HG03039 (cell line): ENCODE data around the gene NKAIN4.
"Not testable (repeated sequence)": the region's sequence is repeated elsewhere in the genome, so short reads cannot be mapped to it uniquely, and the experiment has no call there.

ENCODE experiments used
- ATAC-seq: cut with Tn5 transposase; IDR thresholded peaks from one replicate; pipeline ENCODE4 v1.9.1; 2021; ENCODE audit warnings: mild to moderate bottlenecking, moderate library complexity; ENCODE audit not compliant: unreplicated experiment

NKAIN4 gene

DNA sequence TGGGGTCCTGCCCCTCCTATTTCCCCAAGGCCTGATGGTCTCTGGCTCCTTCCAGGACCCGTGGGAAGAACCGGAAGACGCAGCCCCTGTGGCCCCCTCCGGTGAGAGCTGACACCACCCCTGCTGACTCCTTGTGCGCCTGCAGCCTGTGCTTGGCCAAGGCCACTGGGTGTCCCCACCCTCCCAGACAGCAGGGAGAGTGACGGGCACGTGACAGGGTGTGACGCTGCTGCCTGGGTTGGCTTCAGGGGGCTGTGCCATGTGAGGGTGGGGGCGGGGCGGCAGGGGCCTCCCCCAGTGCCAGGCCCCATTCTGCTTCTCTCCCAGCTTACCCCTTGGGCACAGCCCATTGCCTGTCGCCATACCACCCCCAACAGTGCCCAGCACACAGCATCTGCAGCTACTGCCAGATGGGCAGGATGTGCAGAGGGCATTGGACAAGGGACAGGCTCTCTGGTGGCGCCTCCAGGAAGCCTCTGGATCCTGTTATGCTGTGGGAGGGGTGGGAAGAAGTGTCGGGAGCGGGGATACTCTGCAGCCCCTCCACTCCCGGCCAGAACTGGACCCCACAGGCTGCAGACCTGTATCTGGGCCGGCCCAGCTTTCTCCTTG lies 15.6 kb downstream of the NKAIN4 start:
- ATAC-seq: no peak

- ATAC-seq: no peak
Measured at GRCh38 chr20:63238031-63238430, 16.2 kb downstream of the NKAIN4 start.

DNA sequence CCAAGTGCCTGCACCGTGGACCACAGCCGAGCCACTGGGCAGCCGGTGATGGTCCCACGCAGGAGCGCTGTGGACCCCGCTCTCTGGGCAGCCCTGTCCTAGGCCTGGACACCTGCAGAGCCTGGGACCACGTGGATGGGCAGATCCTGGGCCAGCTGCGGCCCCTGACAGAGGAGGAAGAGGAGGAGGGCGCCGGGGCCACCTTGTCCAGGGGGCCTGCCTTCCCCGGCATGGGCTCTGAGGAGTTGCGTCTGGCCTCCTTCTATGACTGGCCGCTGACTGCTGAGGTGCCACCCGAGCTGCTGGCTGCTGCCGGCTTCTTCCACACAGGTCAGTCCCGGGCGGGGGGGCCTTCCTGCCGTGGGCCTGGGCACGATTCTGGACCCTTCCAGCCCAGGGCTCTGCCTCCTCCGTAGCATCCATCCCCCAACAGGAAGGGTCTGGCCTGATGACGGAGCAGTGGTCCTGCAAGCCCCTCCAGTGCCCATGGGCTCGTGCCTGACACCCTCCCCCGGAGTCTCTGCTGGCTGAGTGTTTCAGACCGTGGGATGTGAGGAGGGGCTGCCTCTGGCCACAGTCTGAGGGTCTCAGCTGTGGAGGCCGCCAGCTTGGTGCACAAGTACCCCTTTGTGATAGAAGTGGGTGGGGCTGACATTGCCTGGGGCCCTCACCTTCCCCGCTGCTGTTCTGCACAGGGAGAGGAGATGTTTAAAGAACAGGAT lies 18.0 kb downstream of the NKAIN4 start:
- ATAC-seq: no peak

DNA sequence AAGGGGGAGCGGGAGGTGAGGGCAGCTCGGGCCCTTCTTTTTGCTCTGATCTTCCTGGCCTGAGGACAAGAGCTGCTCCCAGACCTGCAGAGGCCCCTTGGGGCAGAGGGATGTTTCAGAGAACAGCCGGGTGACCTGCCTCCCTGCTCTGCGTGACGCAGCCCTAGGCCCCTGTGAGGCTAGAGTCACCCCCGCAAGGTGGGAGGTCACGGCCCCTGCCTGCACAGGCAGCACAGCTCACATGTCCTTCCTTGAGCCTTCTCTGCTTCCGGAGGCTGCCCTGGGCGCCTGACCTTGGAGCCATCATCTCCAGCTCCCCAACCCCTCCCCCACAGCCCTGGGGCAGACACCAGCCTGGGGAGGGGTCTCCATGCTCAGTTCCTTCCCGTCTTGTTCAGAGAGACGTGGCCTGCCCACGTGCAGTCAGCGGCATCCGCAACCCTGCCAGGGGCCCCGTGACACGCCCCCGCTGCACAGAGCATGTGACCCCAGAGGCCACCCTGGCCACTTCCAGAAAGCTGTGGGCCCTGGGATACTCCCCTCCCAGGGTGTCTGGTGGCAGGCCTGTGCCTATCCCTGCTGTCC lies 18.8 kb downstream of the NKAIN4 start, which contains the start of gene BIRC7:
BIRC7 (plus strand) TSS at position 507 of the 585 bp plus-strand sequence. CDS start 192 bp downstream, outside the sequence.
- no peak for ATAC-seq

DNA sequence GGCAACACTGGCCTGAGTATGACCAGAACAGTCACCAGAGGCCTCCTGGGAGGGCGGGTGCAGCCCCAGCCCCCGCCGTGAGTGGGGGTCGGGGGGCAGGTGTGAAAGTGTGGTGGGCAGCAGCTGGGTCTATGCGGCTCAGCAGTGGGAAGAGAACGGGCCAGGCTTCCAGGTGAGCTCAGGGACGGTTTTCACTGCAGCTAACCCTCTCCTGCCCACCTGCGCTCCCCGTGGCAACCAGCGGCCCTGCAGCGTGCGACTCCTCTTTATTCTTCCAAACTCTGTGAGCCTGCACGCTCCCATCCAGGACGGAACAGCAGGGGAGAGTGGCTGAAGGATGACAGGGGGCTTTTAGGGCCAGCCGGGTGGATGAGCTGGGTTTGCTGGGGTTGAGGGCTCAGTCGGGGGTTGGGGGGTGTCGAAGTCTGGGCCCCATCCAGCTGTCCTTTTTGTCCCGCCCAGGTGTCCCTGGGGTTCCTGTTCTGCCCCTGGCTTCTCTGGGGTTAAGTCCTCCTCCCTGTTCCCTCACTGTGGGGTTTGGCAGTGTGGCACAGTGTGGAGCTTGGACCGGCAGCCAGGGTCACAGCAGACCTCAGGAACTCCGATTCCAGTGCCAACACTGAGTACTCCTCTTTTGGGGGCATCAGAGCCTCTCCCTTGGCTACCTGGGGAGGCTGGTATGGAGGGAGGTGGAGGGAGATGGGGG lies 19.4 kb downstream of the NKAIN4 start:
- no peak for ATAC-seq

DNA sequence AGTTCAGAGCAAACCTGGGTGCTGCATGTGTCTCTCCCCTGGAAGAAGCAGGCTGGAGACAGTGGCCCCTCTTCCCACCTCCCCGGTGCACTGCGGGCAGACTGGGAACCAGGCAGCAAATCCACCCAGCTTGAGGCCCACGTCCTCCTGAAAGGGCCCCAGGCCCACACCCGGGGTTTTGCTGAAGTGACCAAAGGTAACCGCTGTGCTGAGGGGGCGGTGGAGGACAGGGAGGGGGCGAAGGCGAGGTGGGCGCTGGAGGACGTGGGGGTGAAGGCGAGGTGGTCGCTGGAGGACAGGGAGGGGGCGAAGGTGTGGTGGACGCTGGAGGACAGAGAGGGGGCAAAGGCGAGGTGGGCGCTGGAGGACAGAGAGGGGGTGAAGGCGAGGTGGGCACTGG lies 20.3 kb downstream of the NKAIN4 start:
- ATAC-seq: no peak

- no peak for ATAC-seq
Measured at GRCh38 chr20:63233061-63233344, 21.3 kb downstream of the NKAIN4 start.

- ATAC-seq: no peak
Measured at GRCh38 chr20:63232235-63233060, 21.8 kb downstream of the NKAIN4 start.

- ATAC-seq: no peak
Measured at GRCh38 chr20:63230800-63231268, 23.4 kb downstream of the NKAIN4 start.

- ATAC-seq: no peak
Measured at GRCh38 chr20:63228806-63229205, 25.5 kb downstream of the NKAIN4 start.

GRCh38 chr20:63227260-63227659 lies 27.0 kb downstream of the NKAIN4 start:
- ATAC-seq: no peak

DNA sequence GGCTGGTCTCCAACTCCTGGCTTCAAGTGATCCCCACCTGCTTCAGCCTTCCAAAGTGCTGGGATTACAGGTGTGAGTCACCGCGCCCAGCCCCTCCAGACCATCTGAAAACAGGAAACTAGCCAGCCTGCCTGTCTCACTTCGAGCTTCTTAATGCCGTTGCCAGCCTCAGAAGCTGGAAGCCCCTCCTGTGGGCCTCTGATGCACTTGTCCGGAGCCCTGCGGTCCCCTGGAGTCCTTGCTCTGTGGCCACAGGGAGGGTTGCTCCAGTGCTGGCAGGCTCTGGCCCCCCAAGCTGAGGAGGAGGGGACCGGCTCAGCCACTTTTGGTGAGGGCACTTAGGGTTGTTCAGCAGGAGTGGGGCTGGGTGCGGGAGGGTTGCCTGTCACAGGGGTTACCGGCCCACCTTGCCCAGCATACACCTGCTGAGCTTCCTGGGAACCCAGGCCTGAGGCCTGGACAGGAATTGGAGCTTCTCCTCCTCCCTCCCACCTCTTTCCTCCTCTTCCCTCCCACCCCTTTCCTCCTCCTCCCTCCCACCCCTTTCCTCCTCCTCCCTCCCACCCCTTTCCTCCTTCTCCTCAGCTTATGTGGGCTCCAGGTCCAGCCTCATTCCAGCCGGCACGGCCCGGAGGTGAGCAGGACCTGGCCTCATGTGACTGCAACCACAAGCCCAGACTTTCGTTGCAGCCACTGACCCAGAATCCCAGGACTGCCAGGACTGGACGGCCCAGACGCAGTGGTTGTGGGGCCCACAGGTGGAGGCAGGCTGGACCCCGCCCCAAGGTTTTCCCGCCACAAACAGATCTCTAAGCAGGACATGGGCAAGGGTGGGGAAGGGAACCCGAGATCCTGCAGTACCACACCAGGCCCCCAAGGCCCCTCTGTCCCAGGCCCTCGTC lies 28.0 kb downstream of the NKAIN4 start:
- ATAC-seq: no peak

DNA sequence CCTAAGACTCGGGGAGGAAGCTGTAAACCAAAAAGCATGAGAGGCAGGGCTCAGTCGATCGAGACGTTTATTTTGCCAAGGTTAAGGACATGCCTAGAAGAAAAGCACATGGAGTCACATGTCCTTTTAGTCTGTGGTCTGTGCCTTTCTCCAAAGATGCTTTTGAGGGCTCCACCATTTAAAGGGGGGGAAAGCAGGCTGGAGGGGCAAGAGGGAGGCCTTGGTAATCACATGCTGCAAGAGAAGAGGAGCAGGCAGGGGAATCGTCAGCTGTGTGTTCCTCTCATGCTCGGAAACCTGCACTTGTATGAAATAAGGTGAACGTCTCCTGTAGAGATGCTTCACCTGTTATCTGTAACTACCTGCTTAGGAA lies 29.2 kb downstream of the NKAIN4 start:
- ATAC-seq: no peak

DNA sequence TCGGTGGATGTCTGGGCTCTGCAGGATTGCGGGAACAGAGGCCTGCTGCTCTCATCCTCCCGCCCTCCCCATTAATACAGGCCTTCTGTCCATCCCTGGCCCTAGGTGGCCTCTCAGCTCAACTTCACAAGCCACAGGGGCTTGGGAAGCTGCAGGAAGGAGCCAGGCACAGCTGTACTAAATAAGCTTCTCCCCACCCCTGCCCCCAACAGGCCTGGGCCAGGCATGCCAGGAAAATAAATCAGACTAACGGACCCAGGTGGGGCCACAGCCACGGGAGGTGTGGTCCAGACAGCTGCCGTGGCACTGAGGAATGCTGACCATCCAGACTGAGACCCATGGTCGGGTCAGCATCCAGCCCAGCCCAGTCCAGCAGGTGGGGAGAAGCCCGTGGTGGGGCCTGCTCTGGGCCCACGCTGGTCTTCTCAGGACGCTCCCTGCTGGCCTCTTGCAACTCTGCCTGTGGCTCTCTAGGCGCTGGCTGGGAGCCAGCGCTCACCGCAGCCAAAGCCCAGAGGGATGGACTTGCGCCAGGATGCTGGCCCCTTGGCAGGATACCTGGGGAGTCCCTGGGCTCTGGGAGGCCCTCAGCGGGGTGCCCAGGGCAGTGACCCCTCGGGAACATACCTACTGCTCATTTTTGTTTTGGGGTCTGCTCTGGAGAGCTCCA lies 29.7 kb downstream of the NKAIN4 start:
- no peak for ATAC-seq

- no peak for ATAC-seq
Measured at GRCh38 chr20:63223826-63224207, 30.4 kb downstream of the NKAIN4 start.

DNA sequence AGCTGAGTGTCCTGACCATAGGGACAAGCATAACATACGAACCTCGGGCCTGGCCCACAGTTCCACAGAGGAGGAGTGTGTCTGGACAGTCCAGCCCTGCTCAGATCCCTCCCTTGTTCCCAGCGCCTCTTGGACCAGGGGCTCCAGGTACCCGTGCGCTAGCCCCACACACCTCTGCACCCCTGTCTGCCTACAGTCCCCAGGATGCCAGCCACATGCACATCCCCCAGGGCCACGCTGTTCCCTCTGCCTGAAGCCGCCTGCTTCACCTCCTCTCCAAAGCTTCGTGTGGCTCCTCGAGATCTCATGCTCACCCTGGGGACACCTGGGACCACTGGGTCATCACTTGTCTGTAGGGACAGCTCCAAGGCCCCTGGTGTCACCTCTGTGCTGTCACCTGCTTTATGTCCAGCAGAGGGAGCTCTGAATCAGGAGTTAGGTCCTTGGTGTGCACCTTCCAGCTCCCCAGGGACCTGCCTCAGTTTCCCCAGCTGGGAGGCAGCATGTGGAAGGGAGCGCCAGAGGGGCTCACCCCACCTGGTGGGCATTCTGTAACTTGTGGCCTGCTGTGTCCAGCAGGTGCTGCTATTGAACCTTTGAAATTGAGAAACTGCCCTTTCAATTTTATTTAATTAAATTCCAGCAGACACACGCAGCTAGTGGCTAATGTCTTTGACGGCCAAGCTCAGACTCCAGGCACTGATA lies 31.0 kb downstream of the NKAIN4 start:
- ATAC-seq: no peak

DNA sequence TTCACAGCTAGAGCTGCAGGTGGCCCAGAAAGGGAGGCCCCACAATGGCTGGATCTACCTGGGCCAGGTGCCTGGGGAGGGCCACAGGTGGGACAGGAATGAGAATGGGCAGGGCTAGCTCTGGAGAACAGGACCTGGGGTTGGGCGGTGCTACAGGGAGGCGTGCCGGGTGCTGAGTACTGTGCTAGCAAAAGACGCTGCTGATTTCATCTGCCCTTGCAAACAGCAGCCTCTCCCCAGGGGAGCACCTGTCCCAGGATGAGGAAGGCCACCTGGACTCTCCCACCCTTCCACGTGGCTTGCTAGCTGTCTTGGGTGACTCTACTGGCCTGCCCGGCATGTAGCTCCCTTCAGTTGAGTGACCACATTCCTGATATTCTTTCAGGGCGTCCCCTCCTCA lies 31.7 kb downstream of the NKAIN4 start:
- ATAC-seq: no peak

- not testable (repeated sequence) for ATAC-seq
Measured at GRCh38 chr20:63221400-63222053, 32.7 kb downstream of the NKAIN4 start.
